Measurements from ENCODE around the gene METTL9. TPM values are rescaled to one million over a fixed set of nuclear protein-coding genes. Genes with fewer than 3 reads are reported as not detected.
"Not testable (repeated sequence)": the region's sequence is repeated elsewhere in the genome, so short reads cannot be mapped to it uniquely, and the experiment has no call there.

The METTL9 gene
- total RNA-seq, result 100 to 1,000 TPM in 1 of 2 donors, 10 to 100 TPM in 1; 98.6 to 100 TPM

DNA sequence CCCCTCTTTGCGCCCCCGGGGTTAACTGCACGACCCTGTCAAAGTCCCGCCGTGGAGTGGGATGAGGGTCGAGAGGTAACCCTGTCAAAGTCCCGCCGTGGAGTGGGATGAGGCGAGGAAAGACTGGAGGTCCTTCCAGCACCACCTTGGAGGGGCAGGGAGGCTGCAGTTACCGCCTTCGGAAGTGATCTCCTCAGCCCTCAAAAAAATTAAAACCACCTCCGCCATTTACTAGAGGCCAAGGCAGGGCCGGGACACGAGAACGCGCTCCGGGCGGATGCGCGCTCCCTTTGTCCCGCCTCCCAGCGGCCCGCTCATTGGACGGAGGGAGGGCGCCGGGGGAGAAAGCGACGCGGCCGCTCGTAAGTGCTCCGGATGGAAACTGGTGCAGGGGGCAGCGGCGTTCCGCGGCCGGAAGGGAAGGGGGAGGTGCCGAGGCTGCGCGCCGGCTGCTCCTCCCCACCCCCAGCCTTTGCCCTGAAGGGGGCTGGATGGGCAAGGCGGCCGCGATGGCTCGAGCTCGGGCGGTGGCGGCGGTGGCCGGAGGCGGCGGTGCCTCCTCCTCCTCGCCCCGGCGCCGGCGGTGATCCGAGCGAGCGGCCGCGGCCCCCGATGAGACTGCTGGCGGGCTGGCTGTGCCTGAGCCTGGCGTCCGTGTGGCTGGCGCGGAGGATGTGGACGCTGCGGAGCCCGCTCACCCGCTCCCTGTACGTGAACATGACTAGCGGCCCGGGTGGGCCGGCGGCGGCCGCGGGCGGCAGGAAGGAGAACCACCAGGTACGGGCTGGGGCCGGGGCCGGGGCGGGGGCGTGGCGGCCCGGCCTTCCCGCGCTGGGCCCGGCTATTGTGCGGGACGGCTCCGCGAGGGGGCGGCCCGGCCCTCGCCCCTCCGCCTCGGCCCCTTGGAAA is at the start of gene METTL9:
TSS of gene METTL9 (plus strand) at position 456 of the 909 bp plus-strand sequence. CDS start at position 613, 157 bp downstream.
- Histone ChIP-seq H3K4me1 (ENCODE audit: control insufficient read depth in 1 of 2, low read depth in 2 of 2) (peaks cover 2 to 38% of the 10 kb centered on the region in 2 donors), H3K36me3 (no peaks in the 10 kb centered on the region), H3K27me3 (replicated peaks; ENCODE audit: insufficient read depth) (no peaks in the 10 kb centered on the region), H3K4me3 (peak within 1 kb of the TSS; percentile 97), H3K9me3 (no peaks in the 10 kb centered on the region), H3K27ac (peak within 1 kb of the TSS; percentile 91)
- ATAC-seq (ENCODE audit: insufficient number of reproducible peaks, low FRiP score, low read depth), result peak; percentile 90
- DNase-seq (ENCODE audit: low spot score), result peak; percentile 75
- TF ChIP-seq, protein P1, sequence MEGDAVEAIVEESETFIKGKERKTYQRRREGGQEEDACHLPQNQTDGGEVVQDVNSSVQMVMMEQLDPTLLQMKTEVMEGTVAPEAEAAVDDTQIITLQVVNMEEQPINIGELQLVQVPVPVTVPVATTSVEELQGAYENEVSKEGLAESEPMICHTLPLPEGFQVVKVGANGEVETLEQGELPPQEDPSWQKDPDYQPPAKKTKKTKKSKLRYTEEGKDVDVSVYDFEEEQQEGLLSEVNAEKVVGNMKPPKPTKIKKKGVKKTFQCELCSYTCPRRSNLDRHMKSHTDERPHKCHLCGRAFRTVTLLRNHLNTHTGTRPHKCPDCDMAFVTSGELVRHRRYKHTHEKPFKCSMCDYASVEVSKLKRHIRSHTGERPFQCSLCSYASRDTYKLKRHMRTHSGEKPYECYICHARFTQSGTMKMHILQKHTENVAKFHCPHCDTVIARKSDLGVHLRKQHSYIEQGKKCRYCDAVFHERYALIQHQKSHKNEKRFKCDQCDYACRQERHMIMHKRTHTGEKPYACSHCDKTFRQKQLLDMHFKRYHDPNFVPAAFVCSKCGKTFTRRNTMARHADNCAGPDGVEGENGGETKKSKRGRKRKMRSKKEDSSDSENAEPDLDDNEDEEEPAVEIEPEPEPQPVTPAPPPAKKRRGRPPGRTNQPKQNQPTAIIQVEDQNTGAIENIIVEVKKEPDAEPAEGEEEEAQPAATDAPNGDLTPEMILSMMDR (IDR thresholded peaks at IDR 0.05), result no peak

DNA sequence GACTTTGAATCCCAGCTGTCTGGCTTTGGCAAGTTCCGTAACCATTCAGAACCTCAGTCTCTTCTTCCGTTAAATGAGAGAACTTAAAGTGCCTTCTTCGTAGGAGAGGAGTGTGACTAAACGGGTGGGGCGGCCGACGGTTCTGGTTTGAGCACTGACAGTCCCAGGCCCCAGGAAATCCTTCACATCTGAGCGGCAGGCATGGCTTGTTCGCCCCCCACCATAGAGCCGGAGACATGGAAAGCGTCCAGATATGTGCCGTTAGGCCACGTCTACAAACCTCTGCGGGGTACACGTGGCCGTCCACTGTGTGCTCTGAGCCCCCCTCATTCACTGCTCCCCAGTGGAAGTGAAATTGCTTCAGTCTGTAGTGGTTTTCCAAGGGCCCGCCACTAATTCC is 49.4 kb upstream of the METTL9 start:
- H3K27ac ChIP-seq; H3K4me1 ChIP-seq (ENCODE audit: control insufficient read depth in 1 of 2, low read depth in 2 of 2); H3K36me3 ChIP-seq; H3K9me3 ChIP-seq; ATAC-seq (ENCODE audit: insufficient number of reproducible peaks, low FRiP score, low read depth); H3K4me3 ChIP-seq; H3K27me3 ChIP-seq (replicated peaks; ENCODE audit: insufficient read depth); DNase-seq (ENCODE audit: low spot score): not testable (repeated sequence)

DNA sequence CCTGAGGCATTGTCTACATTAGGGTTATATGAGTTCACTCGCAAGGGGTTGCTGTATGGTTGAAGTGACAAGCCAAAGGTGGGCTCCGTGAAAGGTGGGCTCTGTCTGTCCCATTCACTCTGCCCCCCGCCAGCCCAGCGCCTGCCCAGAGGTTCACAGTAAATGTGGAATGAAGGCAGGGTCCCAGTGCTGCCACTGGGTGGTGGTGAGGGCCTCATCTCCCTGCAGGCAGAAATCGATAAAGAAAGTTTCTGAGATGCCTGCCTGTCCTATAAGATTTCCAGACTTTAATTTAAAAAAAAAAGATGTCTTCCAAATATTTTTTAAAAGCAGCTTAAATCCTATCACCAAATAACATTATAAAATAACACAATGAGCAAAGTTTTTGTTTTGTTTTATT is 48.9 kb upstream of the METTL9 start:
- H3K9me3 ChIP-seq; H3K27me3 ChIP-seq (replicated peaks; ENCODE audit: insufficient read depth); ATAC-seq (ENCODE audit: insufficient number of reproducible peaks, low FRiP score, low read depth); H3K4me1 ChIP-seq (ENCODE audit: control insufficient read depth in 1 of 2, low read depth in 2 of 2); H3K27ac ChIP-seq; H3K36me3 ChIP-seq; H3K4me3 ChIP-seq; DNase-seq (ENCODE audit: low spot score): not testable (repeated sequence)

DNA sequence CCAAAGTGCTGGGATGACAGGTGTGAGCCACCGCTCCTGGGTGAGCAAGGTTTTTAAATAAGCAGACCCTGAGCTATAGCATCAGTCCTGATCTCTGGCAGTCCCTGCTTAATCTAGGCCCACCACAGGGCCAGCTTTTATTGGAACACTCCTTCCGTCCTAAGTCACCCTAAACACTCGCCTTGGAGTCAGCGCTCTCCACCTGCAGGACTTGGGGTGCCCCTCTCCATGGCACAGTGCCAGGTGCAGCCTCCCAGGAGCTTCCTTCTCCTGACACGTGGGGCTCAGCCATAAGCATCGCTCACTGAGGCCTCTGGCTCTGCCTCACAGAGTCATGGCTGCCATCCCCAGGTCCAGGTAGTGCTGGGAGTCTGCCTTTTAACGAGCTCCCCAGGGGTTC is 48.3 kb upstream of the METTL9 start:
- DNase-seq (ENCODE audit: low spot score); H3K27ac ChIP-seq; ATAC-seq (ENCODE audit: insufficient number of reproducible peaks, low FRiP score, low read depth); H3K9me3 ChIP-seq; H3K27me3 ChIP-seq (replicated peaks; ENCODE audit: insufficient read depth); H3K36me3 ChIP-seq; H3K4me3 ChIP-seq: not testable (repeated sequence)
- peaks cover 4 to 11% of the 10 kb centered on the region in 2 donors for H3K4me1 ChIP-seq (ENCODE audit: control insufficient read depth in 1 of 2, low read depth in 2 of 2)

DNA sequence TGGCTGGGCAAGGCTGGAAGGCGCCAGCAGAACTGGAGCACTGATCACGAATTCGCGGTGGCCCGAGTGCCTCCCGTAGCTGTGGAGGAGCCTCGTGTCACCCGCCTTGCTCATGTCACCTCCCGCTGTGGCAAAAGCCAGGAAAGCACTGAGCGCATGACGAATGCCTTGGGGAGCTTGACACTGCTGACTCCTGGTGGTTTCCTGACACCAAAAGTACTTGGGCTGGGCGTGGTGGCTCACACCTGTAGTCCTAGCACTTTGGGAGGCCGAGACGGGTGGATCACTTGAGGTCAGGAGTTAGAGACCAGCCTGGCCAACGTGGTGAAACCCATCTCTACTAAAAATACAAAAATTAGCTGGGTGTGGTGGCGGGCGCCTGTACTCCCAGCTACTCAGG is 47.8 kb upstream of the METTL9 start:
- not testable (repeated sequence) for H3K9me3 ChIP-seq; DNase-seq (ENCODE audit: low spot score); ATAC-seq (ENCODE audit: insufficient number of reproducible peaks, low FRiP score, low read depth); H3K27me3 ChIP-seq (replicated peaks; ENCODE audit: insufficient read depth); H3K36me3 ChIP-seq; H3K27ac ChIP-seq; H3K4me3 ChIP-seq
- peaks cover 6 to 16% of the 10 kb centered on the region in 2 donors for H3K4me1 ChIP-seq (ENCODE audit: control insufficient read depth in 1 of 2, low read depth in 2 of 2)

DNA sequence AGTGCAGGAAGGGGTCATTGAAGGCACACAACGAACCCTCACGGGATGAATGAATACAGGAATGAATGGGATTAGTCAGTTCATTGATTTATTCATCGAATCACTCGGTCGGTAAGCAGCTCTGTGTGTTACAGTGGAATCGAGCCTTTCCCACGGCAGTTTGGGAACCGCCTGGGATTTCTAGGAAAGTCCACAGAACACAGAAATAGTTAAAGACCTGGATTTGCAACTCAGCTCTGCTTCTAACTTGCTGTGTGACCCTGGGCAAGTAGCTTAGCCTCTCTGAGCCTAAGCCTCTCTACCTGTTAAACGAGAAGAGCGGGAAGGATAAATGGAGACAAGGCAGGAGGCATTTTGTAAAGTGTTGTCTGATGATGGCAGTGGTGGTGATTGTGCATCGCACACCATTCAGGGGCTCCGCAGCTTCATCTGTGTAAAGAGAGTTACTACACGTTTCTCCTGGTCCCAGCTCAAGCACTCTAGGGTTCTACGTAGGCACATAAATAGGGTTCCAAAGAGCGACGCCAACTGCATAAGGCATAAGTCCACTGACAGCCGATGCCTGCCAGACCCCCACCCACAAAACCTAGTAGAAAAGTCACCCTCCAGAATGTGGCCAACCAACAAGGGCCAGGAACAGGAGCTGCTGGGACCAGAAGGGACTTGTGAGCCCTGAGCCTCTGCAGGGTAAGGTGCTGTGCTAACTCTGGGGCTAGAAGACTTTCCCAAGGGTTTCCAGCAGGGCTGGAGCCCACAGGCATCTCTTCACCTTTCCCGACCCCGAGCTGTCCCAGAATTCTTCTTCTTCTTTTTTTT is 45.7 kb upstream of the METTL9 start:
- peaks cover 6 to 16% of the 10 kb centered on the region in 2 donors for H3K4me1 ChIP-seq (ENCODE audit: control insufficient read depth in 1 of 2, low read depth in 2 of 2)
- not testable (repeated sequence) for H3K36me3 ChIP-seq; ATAC-seq (ENCODE audit: insufficient number of reproducible peaks, low FRiP score, low read depth); H3K27ac ChIP-seq; H3K9me3 ChIP-seq; DNase-seq (ENCODE audit: low spot score); H3K27me3 ChIP-seq (replicated peaks; ENCODE audit: insufficient read depth); H3K4me3 ChIP-seq

DNA sequence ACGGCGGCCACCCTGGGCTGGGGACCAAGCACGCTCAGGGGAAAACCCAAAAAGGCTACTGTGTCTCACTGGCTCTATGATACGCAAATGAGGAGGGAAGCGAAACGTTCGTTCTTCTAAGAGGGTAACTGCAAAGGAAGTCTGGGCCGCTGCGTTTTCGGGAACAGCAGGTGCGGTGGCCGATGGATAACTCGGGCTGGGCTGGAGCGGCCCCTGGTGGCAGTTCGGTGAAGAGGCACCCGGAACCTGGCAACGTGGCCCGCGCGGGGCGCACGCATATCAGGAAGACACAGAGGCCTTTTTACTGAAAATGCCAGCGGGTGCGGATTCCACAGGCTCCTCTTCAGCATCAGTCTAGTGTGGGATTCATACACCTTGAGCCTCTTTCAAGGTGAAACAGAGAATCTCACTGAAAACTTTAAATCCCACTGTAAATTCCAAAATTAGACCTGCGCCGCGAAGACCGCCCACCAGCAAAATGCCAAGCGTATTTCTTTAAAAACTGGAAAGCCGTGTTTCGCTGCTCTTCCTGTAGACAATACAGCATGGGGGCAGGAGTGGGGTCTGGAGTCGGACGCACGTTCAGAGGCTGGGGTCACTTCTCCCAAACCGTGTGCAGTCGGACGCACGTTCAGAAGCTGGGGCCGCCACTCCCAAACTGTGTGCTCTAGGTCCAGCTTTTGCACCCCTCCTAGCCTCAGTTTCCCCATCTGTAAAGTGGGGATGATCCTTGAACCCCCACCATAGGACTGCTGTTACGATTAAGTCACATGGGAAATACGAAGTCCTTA is 44.4 kb upstream of the METTL9 start:
- Histone ChIP-seq H3K9me3 (no peaks in the 10 kb centered on the region), H3K4me1 (ENCODE audit: control insufficient read depth in 1 of 2, low read depth in 2 of 2) (peaks cover 6 to 16% of the 10 kb centered on the region in 2 donors), H3K27ac (no peak overlapping the region), H3K36me3 (no peaks in the 10 kb centered on the region), H3K4me3 (peak overlapping the region; percentile 62), H3K27me3 (replicated peaks; ENCODE audit: insufficient read depth) (no peaks in the 10 kb centered on the region)
- DNase-seq (ENCODE audit: low spot score) (peak; percentile 63), ATAC-seq (ENCODE audit: insufficient number of reproducible peaks, low FRiP score, low read depth) (peak; percentile 34)
- TF ChIP-seq, protein P1 (IDR thresholded peaks at IDR 0.05), result peak; percentile 99

DNA sequence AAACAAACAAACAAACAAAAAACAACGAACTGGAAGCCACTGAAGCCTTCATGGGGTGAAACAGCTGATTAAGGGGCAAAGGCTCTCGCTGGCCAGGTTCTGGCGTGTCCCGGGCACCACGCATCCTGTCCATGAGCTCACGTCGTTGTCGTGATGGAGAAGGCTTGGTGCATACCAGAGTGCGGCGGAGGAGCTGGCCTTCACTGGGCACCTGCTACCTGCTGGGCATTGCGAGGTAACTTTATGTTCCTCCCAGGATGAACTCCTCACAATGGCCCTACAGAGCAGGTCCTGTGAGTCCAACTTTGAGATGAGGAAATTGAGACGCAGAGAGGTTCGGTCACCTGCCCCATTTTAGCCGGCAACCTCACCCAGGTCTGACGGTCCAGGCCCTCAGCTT is 43.8 kb upstream of the METTL9 start:
- DNase-seq (ENCODE audit: low spot score); H3K4me3 ChIP-seq; H3K27ac ChIP-seq; H3K27me3 ChIP-seq (replicated peaks; ENCODE audit: insufficient read depth); H3K9me3 ChIP-seq; ATAC-seq (ENCODE audit: insufficient number of reproducible peaks, low FRiP score, low read depth); H3K36me3 ChIP-seq: not testable (repeated sequence)
- peaks cover 6 to 16% of the 10 kb centered on the region in 2 donors for H3K4me1 ChIP-seq (ENCODE audit: control insufficient read depth in 1 of 2, low read depth in 2 of 2)

DNA sequence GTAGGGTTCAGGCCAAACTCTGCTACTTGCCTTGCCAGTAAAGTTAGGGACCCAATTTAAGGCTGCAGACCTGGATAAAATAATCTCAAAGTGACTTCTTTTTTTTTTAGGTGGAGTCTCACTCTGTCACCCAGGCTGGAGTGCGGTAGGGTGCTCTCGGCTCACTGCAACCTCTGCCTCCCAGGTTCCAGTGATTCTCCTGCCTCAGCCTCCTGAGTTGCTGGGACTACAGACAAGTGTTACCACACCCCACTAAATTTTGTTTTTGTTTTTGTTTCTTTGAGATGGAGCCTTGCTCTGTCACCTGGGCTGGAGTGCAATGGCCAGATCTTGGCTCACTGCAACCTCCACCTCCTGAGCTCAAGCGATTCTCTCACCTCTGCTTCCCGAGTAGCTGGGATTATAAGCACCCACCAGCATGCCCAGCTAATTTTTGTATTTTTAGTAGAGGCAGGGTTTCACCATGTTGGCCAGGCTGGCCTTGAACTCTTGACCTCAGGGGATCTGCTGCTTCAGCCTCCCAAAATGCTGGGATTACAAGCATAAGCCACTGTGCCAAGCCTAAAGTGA is 43.3 kb upstream of the METTL9 start:
- Histone ChIP-seq H3K4me1 (ENCODE audit: control insufficient read depth in 1 of 2, low read depth in 2 of 2) (peaks cover 6 to 16% of the 10 kb centered on the region in 2 donors), H3K4me3 (peak overlapping the region; percentile 44), H3K27ac (peak overlapping the region; percentile 16 to 60)
- not testable (repeated sequence) for H3K36me3 ChIP-seq; H3K9me3 ChIP-seq; H3K27me3 ChIP-seq (replicated peaks; ENCODE audit: insufficient read depth); DNase-seq (ENCODE audit: low spot score); ATAC-seq (ENCODE audit: insufficient number of reproducible peaks, low FRiP score, low read depth)
